WI38 (cell line): ENCODE data around the gene TMEM131.

Experiments used
- H3K4me3 ChIP-seq: 2 replicates; pipeline ENCODE4 v1.5.1; 2011; ENCODE audit warnings: low read depth, mild to moderate bottlenecking, control low read depth, low read length
- TF ChIP-seq, protein P1 (sequence below): IDR thresholded peaks from 2 replicates; pipeline ENCODE4 v1.5.1; 2012; ENCODE audit warnings: low read depth, mild to moderate bottlenecking, control low read depth, low read length

TMEM131 gene

GRCh38 chr2:97734061-97735051, 261.4 kb downstream of the TMEM131 start:
- H3K4me3 ChIP-seq: no peak overlapping the region
- TF ChIP-seq, protein P1, sequence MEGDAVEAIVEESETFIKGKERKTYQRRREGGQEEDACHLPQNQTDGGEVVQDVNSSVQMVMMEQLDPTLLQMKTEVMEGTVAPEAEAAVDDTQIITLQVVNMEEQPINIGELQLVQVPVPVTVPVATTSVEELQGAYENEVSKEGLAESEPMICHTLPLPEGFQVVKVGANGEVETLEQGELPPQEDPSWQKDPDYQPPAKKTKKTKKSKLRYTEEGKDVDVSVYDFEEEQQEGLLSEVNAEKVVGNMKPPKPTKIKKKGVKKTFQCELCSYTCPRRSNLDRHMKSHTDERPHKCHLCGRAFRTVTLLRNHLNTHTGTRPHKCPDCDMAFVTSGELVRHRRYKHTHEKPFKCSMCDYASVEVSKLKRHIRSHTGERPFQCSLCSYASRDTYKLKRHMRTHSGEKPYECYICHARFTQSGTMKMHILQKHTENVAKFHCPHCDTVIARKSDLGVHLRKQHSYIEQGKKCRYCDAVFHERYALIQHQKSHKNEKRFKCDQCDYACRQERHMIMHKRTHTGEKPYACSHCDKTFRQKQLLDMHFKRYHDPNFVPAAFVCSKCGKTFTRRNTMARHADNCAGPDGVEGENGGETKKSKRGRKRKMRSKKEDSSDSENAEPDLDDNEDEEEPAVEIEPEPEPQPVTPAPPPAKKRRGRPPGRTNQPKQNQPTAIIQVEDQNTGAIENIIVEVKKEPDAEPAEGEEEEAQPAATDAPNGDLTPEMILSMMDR: no peak

DNA sequence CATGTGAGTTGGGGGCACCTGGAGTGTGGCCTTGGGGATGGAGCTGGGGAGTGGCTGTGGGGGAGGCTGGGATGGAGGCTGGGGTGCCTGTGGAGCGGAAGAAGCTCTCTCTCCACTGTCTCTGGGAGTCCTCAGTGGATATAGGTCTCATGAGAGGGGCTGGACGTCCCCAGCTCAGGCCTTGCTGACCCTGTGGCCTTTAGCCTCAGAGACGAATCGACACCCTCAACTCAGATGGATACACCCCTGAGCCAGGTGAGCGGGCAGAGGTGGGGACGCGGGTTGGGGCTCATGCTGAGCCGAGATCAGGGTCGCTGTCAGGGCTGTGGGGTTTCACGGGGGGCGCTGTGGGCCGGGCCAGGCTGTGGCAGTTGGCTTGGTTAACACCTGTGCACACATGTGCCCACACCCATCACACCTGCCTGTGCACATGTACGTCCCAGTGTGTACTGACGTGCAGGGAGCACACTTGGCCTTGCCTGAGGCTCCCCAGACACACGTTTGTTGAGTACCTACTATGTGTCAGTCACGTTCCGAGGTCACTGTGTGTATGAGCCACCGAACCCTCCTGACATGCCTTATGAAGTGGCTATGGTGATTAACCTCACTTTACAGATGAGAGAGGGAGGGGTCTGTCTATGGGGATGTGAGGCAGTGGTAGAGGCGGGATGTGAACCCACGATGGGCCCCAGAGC, 262.3 kb downstream of the TMEM131 start:
- TF ChIP-seq, protein P1: no peak
- no peak overlapping the region for H3K4me3 ChIP-seq

GRCh38 chr2:97732436-97733340, 263.1 kb downstream of the TMEM131 start:
- TF ChIP-seq, protein P1: no peak
- no peak overlapping the region for H3K4me3 ChIP-seq

- no peak overlapping the region for H3K4me3 ChIP-seq
- TF ChIP-seq, protein P1: no peak
Observed at GRCh38 chr2:97731274-97732020, 264.3 kb downstream of the TMEM131 start.

DNA sequence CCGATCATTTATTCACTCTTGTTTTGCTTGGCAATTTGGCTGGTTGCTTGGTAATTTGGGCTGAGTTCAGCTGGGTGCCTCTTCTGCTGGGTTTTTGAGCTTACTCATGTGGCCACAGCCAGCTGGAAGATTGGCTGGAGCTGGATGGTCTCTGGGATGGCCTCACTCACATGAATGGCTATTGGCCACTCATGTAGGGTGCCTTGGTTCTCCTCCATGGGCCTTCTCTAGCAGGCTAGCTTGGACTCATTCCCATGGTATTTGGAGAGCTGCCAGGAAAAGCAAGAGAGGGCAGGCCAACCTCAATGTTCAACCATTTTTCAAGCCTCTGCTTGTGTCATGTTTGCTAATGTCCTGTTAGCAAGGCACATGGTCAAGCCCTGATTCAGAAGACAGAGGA, 265.5 kb downstream of the TMEM131 start:
- TF ChIP-seq, protein P1: no peak
- H3K4me3 ChIP-seq: no peak overlapping the region

GRCh38 chr2:97728091-97728731, 267.5 kb downstream of the TMEM131 start:
- H3K4me3 ChIP-seq: no peak overlapping the region
- TF ChIP-seq, protein P1: no peak
